NT2/D1 (cell line): ENCODE measurements around the gene DNAH5.

Experiments
- DNase-seq: peaks from one replicate; pipeline ENCODE4 v3.0.0-alpha.2; 2011; ENCODE audit warnings: low read depth, low spot score
- H3K27me3 ChIP-seq: 2 replicates; pipeline ENCODE4 v1.6.0; 2011; ENCODE audit warnings: mild to moderate bottlenecking; ENCODE audit not compliant: insufficient read length, insufficient read depth
- H3K36me3 ChIP-seq: 2 replicates; pipeline ENCODE4 v1.6.1; 2011; ENCODE audit warnings: mild to moderate bottlenecking, low read length, mixed read lengths; ENCODE audit not compliant: insufficient read depth, insufficient read length
- H3K4me1 ChIP-seq: 2 replicates; pipeline ENCODE4 v1.5.1; 2011; ENCODE audit not compliant: insufficient read depth, insufficient read length
- H3K4me3 ChIP-seq: 2 replicates; pipeline ENCODE4 v1.5.1; 2011; ENCODE audit warnings: low read depth; ENCODE audit not compliant: insufficient read length
- H3K9ac ChIP-seq: 2 replicates; pipeline ENCODE4 v1.6.0; 2011; ENCODE audit warnings: low read depth; ENCODE audit not compliant: insufficient read length
- H3K9me3 ChIP-seq: 2 replicates; pipeline ENCODE4 v1.5.1; 2011; ENCODE audit warnings: mild to moderate bottlenecking, low read length; ENCODE audit not compliant: insufficient read depth
- SUZ12 ChIP-seq: IDR thresholded peaks from 2 replicates; pipeline ENCODE4 v1.6.1; 2011; ENCODE audit not compliant: insufficient read length, insufficient read depth; ENCODE audit errors: extremely low read depth
- YY1 ChIP-seq: IDR thresholded peaks from 2 replicates; pipeline ENCODE4 v1.6.1; 2011; ENCODE audit not compliant: insufficient read length, insufficient read depth
- ZNF274 ChIP-seq: IDR thresholded peaks from 2 replicates; pipeline ENCODE4 v1.6.1; 2011; ENCODE audit warnings: mild to moderate bottlenecking, low read depth, low read length

Gene DNAH5

DNA sequence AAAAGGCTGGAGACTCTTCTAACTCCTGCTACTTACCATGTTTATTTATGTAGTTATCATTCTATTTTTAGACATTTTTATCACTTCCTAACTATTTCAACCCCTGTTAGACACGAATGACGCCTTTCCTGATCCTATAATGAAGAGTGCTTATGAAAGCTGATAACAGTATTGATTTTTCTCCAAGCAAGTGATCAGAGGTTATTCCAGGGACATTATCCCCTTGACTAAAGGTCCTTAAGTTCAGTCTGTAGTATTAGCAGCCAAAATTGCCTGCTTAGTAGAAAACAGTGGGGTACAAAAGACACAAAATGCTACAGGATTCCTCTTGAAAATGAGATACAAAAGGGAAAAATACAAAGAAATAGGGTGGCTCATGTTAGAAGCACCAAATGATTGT, 235.6 kb downstream of the DNAH5 start:
- H3K4me1 ChIP-seq: no peaks in the 10 kb centered on the region
- H3K9ac ChIP-seq: no peak overlapping the region
- no peak for DNase-seq
- no peak overlapping the region for H3K4me3 ChIP-seq
- H3K9me3 ChIP-seq: no peaks in the 10 kb centered on the region
- TF ChIP-seq YY1 (no peak), SUZ12 (no peak), ZNF274 (no peak)
- no peaks in the 10 kb centered on the region for H3K27me3 ChIP-seq
- H3K36me3 ChIP-seq: no peaks in the 10 kb centered on the region

DNA sequence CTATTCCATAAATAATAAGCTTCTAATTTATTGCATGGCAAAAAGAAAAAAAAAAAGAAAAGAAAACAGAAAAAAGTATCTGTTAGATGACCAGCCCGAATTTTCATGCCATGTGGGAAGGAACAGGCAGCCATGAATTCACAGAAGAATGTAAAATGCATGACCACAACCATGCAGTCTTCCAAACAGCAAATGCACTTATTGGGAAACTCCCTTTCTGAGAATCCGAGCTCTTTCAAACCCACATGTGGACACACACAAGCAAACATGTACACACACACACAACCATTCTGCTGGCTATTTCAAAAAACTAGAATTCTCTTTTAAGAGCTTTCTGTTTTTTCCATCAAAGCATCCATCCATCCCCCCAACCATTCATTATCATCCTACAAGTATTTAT, 236.1 kb downstream of the DNAH5 start:
- TF ChIP-seq YY1: no peak
- no peak for TF ChIP-seq ZNF274
- TF ChIP-seq SUZ12: no peak
- Histone ChIP-seq H3K4me1 (no peaks in the 10 kb centered on the region), H3K9me3 (no peaks in the 10 kb centered on the region), H3K36me3 (no peaks in the 10 kb centered on the region), H3K4me3 (no peak overlapping the region), H3K27me3 (no peaks in the 10 kb centered on the region), H3K9ac (no peak overlapping the region)
- DNase-seq: no peak

DNA sequence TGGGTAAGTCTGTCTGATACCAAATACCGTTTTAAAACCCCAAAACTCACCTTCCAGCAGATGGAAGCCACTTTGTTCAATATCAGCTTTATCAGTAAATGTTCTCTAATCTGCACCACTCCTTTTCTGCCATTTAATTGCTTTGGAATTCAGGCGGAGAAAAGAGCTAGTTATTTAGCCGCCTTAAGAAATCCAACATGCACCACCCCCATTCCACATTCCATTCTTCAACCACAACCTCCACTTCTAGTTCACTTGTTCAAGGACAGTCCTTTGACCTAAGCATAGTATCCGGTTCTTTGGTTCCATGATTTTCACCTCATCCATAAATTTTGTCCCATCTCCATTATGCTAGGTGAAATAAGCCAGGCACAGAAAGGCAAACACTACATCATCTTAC, 240.1 kb downstream of the DNAH5 start:
- Histone ChIP-seq H3K4me3 (no peak overlapping the region), H3K9ac (no peak overlapping the region), H3K4me1 (no peaks in the 10 kb centered on the region), H3K27me3 (no peaks in the 10 kb centered on the region), H3K36me3 (no peaks in the 10 kb centered on the region), H3K9me3 (no peaks in the 10 kb centered on the region)
- TF ChIP-seq YY1: no peak
- TF ChIP-seq SUZ12: no peak
- no peak for TF ChIP-seq ZNF274
- DNase-seq: peak; percentile 2

DNA sequence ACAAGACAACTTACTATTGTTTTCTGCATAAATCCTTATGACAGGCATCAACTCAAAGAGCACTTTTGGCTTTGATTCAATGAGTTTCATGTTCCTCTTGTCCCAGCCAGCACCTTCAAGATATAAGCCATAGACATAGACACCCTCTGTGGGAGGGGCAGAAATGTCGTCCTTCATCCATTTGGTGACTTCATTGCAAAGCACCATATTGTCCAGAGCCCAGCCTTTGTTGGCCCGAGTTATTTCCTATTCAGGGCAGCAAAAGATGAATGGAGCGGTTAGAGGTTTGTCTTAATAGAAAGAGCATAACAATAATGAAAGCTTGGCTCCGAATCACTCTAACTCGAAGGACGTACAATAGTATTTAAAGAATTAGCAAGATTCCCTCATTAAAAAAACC, 243.9 kb downstream of the DNAH5 start:
- H3K36me3 ChIP-seq: no peaks in the 10 kb centered on the region
- TF ChIP-seq ZNF274: no peak
- no peak for TF ChIP-seq YY1
- no peak for TF ChIP-seq SUZ12
- no peak overlapping the region for H3K4me3 ChIP-seq
- H3K4me1 ChIP-seq: no peaks in the 10 kb centered on the region
- no peaks in the 10 kb centered on the region for H3K9me3 ChIP-seq
- no peaks in the 10 kb centered on the region for H3K27me3 ChIP-seq
- DNase-seq: no peak
- no peak overlapping the region for H3K9ac ChIP-seq

DNA sequence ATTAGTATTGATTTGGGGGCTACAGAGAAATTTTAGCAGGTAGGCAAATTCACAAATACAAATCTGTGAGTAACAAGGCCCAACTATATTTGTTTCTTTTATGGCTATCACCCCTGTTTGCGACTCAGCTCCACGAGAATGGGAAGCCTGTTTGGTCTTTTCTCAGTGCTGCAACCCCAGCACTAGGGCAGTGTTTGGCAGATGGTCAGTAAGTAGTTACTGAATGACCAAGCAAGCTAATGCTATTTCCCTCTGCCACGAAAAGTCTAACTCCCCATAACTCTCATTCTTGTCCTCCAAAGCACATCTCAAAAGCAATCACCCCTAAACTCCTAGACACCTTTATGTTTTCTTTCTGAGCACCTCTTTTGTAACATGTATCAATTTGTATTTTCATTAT, 245.6 kb downstream of the DNAH5 start:
- Histone ChIP-seq H3K27me3 (no peaks in the 10 kb centered on the region), H3K9ac (no peak overlapping the region), H3K4me1 (no peaks in the 10 kb centered on the region), H3K36me3 (no peaks in the 10 kb centered on the region), H3K9me3 (no peaks in the 10 kb centered on the region), H3K4me3 (no peak overlapping the region)
- DNase-seq: no peak
- TF ChIP-seq SUZ12 (no peak), ZNF274 (no peak), YY1 (no peak)

DNA sequence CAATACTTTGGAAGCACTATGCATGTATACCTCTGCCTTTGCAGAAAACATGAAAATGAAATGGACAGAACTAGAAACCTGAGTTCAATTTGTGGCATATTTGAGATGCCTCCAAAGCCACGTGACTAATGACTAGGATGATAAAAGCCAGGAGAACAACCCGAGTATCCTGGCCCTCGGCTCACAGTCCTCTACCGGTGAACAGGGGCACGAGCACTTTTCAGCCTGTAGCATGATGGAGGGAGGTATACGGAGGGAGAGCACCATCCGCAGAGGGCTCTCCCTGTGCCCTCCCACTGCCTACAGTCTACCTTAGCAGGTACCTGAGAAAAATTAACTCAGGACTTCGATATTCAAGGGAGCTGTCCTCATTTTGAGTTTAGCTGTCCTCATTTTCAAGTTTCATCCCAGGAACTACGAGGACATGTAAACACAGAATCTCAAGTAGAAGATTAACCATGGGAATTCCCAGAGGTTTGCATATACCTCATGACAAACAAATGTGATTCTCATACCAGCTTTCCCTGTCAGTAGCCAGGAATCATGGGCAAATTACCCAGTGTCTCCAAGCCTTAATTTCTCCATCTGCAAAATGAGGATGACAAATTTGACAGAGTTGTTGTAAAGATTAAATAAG, 249.3 kb downstream of the DNAH5 start:
- DNase-seq: no peak
- no peak overlapping the region for H3K9ac ChIP-seq
- H3K9me3 ChIP-seq: no peaks in the 10 kb centered on the region
- no peaks in the 10 kb centered on the region for H3K36me3 ChIP-seq
- TF ChIP-seq ZNF274: no peak
- TF ChIP-seq YY1: no peak
- no peak for TF ChIP-seq SUZ12
- H3K4me3 ChIP-seq: no peak overlapping the region
- H3K4me1 ChIP-seq: no peaks in the 10 kb centered on the region
- H3K27me3 ChIP-seq: no peaks in the 10 kb centered on the region

DNA sequence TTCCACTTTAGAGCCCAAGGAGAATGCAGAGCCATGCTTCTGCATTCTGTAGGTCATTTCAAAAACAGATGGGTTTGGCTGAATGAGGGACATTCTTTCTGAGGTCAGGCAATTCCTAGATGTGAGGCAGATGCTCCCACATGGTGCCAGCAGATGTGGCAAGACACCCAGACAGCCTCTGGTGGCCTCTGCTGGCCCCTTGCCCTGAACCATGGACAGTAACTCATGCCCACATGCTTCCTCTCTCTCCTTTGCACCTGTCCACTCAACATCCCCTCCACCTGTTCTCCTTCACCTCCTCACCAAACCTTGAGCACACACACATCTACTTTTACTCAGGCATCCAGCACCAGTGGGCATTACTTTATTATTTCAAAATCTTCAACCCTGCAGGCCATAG, 252.3 kb downstream of the DNAH5 start:
- Histone ChIP-seq H3K4me1 (no peaks in the 10 kb centered on the region), H3K9ac (no peak overlapping the region), H3K9me3 (no peaks in the 10 kb centered on the region; the same call in 1 of the 2 replicates), H3K36me3 (no peaks in the 10 kb centered on the region), H3K27me3 (no peaks in the 10 kb centered on the region), H3K4me3 (no peak overlapping the region)
- TF ChIP-seq ZNF274 (no peak), SUZ12 (no peak), YY1 (no peak)
- DNase-seq: no peak
